KMS-11 (cell line): ENCODE measurements around the gene VWA3A.

ENCODE experiments used
- H2AFZ ChIP-seq: fragments of 200-600 bp; sonication (generic); 2 replicates; pipeline ENCODE4 v1.6.1; 2016; ENCODE audit warnings: antibody characterized with exemption, mixed run types, low read depth
- H3K27ac ChIP-seq: fragments of 200-600 bp; sonication (generic); 2 replicates; pipeline ENCODE4 v1.6.1; 2016; ENCODE audit warnings: mild to moderate bottlenecking, mixed run types
- H3K27me3 ChIP-seq: fragments of 200-600 bp; sonication (generic); 2 replicates; pipeline ENCODE4 v1.6.1; 2017; ENCODE audit warnings: mild to moderate bottlenecking, low read depth, mixed run types, moderate library complexity; ENCODE audit not compliant: insufficient read depth
- H3K36me3 ChIP-seq: fragments of 200-600 bp; sonication (generic); 2 replicates; pipeline ENCODE4 v1.6.1; 2017; ENCODE audit warnings: mild to moderate bottlenecking, mixed run types; ENCODE audit not compliant: insufficient read depth
- H3K4me1 ChIP-seq: fragments of 200-600 bp; sonication (generic); 2 replicates; pipeline ENCODE4 v1.6.1; 2016; ENCODE audit warnings: mild to moderate bottlenecking, low read depth, mixed run types; ENCODE audit not compliant: poor library complexity, severe bottlenecking
- H3K4me2 ChIP-seq: fragments of 200-600 bp; sonication (generic); 2 replicates; pipeline ENCODE4 v1.7.0; 2016; ENCODE audit warnings: mild to moderate bottlenecking, mixed run types
- H3K4me3 ChIP-seq: fragments of 200-600 bp; sonication (generic); IDR thresholded peaks from 2 replicates; pipeline ENCODE4 v1.6.1; 2017; ENCODE audit warnings: low read depth, low read length, mixed read lengths; ENCODE audit not compliant: insufficient read depth
- H3K79me2 ChIP-seq: fragments of 200-600 bp; sonication (generic); 2 replicates; pipeline ENCODE4 v1.6.1; 2016; ENCODE audit warnings: low read depth, mixed run types; ENCODE audit not compliant: insufficient read depth
- H3K9ac ChIP-seq: fragments of 200-600 bp; sonication (generic); 2 replicates; pipeline ENCODE4 v1.6.1; 2016; ENCODE audit warnings: mild to moderate bottlenecking, mixed run types
- H4K20me1 ChIP-seq: fragments of 200-600 bp; sonication (generic); 2 replicates; pipeline ENCODE4 v1.6.1; 2016; ENCODE audit warnings: mild to moderate bottlenecking, mixed run types; ENCODE audit not compliant: insufficient read depth
- TF ChIP-seq, protein P1 (sequence below): fragments of 200-600 bp; sonication (generic); conservative IDR thresholded peaks from 2 replicates; pipeline ENCODE4 v1.6.1; 2017; ENCODE audit warnings: low read depth, mild to moderate bottlenecking, antibody characterized with exemption, low read length, moderate library complexity, mixed read lengths

Gene VWA3A

DNA sequence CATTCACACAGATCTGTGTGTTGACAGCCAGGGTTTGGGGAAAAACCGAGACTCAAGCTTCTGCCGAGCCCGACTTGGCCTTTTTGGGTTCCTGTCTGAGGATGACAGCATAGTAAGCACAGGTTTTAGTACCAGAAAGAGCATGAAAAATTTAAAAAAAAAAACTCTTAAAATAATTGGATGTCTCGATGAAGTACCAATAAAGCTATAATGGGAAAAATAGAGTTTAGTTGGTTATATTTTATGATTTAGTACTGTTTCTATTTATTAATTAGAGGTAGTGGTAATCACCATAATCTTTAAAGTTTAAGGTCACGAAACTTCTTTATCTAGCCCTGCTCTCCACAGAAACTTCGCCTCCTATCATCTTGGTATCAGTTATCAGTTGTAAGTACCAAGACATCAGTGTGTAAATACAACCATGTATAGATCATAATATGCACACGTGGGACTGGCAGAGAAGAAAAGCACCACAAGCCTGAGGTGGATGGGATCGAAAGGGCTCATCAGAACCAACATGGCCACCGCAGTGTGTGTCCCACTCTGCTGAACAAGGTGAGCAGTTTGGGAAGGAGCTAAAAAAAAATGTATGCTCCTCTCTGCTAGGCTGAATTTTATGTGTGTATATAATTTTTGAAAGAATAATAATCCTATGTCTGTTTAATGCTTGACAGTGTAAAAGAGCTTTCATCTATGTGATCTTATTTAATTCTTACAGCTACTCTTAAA, 99.4 kb downstream of the VWA3A start:
- no peaks in the 10 kb centered on the region for H3K36me3 ChIP-seq
- peak overlapping the region; percentile 80 for H2AFZ ChIP-seq
- TF ChIP-seq, protein P1, sequence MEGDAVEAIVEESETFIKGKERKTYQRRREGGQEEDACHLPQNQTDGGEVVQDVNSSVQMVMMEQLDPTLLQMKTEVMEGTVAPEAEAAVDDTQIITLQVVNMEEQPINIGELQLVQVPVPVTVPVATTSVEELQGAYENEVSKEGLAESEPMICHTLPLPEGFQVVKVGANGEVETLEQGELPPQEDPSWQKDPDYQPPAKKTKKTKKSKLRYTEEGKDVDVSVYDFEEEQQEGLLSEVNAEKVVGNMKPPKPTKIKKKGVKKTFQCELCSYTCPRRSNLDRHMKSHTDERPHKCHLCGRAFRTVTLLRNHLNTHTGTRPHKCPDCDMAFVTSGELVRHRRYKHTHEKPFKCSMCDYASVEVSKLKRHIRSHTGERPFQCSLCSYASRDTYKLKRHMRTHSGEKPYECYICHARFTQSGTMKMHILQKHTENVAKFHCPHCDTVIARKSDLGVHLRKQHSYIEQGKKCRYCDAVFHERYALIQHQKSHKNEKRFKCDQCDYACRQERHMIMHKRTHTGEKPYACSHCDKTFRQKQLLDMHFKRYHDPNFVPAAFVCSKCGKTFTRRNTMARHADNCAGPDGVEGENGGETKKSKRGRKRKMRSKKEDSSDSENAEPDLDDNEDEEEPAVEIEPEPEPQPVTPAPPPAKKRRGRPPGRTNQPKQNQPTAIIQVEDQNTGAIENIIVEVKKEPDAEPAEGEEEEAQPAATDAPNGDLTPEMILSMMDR = no peak
- H3K27me3 ChIP-seq = no peaks in the 10 kb centered on the region
- H3K4me1 ChIP-seq = peaks cover 68% of the 10 kb centered on the region
- H3K4me2 ChIP-seq = peak overlapping the region; percentile 92
- H3K9ac ChIP-seq = peak overlapping the region; percentile 56
- no peak overlapping the region for H3K4me3 ChIP-seq
- H4K20me1 ChIP-seq = no peaks in the 10 kb centered on the region
- H3K27ac ChIP-seq = peak overlapping the region; percentile 86
- no peaks in the 10 kb centered on the region for H3K79me2 ChIP-seq

DNA sequence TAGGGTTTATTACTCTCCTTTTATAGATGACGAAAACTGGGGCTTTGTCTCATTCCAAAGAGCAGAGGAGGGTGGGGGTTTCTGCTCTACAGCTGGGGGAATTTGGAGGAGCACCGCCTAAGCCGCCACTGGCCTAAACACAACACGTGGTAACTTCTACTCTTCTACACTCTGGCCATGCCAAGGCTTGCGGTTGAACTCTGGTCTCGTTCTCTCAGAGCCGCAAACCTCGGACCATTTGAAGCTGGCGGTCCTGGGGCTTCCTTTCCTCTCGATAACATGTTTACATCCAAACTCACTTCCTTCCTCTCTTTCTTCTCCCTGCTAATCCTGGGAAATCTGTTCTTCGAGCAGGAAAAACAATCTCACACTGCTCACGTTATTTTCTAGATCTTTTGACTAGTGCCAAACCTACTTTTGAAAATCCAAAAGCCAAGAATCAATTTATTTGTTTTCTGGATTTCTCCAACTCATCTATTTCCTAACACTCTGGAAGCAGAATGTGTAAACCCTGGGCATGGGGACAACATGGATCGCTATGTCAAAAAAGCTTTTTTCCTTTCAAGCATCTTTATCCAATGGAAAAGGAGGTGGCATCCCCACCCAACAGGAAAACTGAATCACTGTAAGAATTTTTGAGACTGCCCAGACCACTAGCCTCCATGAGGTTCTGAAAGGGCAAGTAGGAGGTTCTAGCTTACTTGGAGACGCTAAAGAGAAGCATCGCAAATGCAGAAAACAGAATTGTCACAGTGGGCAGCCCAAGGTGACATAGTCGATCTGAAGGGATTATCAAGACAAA, 100.1 kb downstream of the VWA3A start:
- Histone ChIP-seq H3K36me3 (no peaks in the 10 kb centered on the region), H3K79me2 (no peaks in the 10 kb centered on the region), H3K4me1 (peaks cover 75% of the 10 kb centered on the region), H3K4me3 (no peak overlapping the region), H3K4me2 (peak overlapping the region; percentile 92), H3K9ac (peak overlapping the region; percentile 56), H3K27ac (peak overlapping the region; percentile 86), H3K27me3 (no peaks in the 10 kb centered on the region), H2AFZ (peak overlapping the region; percentile 80; the same call in 1 of the 2 replicates), H4K20me1 (no peaks in the 10 kb centered on the region)
- TF ChIP-seq, protein P1 = no peak

DNA sequence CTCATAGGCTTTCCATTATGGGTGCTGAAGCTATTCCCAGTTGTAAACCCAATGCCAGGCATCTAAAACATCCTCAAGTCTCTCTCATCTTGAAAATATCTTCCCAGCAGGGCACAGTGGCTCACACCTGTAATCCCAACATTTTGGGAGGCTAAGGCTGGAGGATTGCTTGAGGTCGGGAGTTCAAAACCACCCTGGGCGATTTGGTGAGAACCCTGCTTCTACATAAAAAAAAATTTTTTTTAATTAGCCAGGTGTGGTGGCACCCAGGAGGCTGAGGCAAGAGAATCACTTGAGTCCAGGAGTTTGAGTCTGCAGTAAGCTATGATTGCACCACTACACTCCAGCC, 100.7 kb downstream of the VWA3A start:
- H3K4me3 ChIP-seq = no peak overlapping the region
- no peak overlapping the region for H2AFZ ChIP-seq
- H3K4me1 ChIP-seq = peaks cover 77% of the 10 kb centered on the region

DNA sequence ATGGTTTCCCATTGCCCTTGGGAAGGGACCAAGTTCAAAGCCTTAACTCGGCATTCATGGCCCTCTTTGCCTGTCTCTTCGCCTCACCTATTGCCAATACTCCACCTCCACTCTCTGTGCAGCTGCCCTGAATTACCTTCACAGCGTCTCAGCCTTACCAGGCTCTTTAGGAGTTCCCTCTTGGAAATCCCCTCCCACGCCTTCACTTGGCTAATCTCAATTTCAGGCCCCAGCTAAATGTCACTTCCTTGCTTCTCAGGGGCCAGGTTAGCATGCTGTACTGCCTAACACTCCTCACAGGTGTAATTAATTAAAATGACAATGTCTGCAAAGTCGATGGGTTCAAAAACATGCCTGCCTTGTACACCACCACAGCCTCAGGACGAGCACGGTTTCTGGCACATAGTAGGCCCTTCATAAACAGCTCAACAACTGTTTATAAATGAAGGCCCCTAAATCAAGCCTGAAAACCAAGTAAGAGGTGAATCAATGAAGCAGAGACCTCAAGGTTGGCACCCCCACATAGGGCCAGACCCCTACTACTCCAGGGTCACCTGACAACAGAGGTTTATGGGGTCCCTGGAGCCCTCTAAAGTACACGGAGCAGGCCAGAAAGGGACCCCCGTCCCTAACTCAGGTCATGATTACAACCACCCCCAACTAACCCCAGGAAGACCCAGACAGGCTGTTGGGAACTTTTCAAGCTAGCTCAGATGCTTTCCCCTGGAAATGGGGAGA, 102.5 kb downstream of the VWA3A start:
- Histone ChIP-seq H2AFZ (no peak overlapping the region), H3K4me3 (no peak overlapping the region), H3K27me3 (no peaks in the 10 kb centered on the region), H3K27ac (peak overlapping the region; percentile 21; the same call in 1 of the 2 replicates), H3K9ac (no peak overlapping the region), H3K79me2 (no peaks in the 10 kb centered on the region), H3K36me3 (no peaks in the 10 kb centered on the region), H3K4me1 (peaks cover 77% of the 10 kb centered on the region), H4K20me1 (no peaks in the 10 kb centered on the region), H3K4me2 (peak overlapping the region; percentile 34)
- TF ChIP-seq, protein P1 = no peak

More for the DNA sequence above, 100.7 kb downstream of the VWA3A start:
- Histone ChIP-seq H4K20me1 (no peaks in the 10 kb centered on the region), H3K27me3 (no peaks in the 10 kb centered on the region), H3K36me3 (no peaks in the 10 kb centered on the region), H3K4me2 (peak overlapping the region; percentile 92), H3K9ac (no peak overlapping the region; the same call in 1 of the 2 replicates), H3K27ac (peak overlapping the region; percentile 86; the same call in 1 of the 2 replicates), H3K79me2 (no peaks in the 10 kb centered on the region)
- TF ChIP-seq, protein P1 = no peak
